T-helper 1 cell (primary cell): ENCODE results near the gene CCDC69.
"Not testable (repeated sequence)": the region's sequence is repeated elsewhere in the genome, so short reads cannot be mapped to it uniquely, and the experiment has no call there.

ENCODE experiments used
- DNase-seq, 5 donors: peaks; one replicate each; pipeline ENCODE4 v3.0.0-alpha.2; 2012 to 2020

CCDC69 gene

DNA sequence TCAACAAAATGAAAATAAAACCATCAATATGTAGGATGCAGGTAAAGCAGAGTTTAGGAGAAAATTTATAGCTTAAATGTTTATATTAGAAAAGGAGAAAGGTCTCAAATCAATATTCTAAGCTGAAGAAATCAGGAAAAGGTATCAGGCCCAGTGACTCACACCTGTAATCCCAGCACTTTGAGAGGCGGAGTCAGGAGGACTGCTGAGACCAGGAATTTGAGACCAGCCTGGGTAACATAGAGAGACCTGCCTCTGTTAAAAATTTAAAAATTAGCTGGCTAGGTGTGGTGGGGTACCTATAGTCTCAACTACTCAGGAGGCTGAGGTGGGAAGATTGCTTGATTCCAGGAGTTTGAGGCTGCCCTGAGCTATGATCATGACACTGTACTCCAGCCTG is 32.2 kb downstream of the CCDC69 start:
- DNase-seq, result no peak

DNA sequence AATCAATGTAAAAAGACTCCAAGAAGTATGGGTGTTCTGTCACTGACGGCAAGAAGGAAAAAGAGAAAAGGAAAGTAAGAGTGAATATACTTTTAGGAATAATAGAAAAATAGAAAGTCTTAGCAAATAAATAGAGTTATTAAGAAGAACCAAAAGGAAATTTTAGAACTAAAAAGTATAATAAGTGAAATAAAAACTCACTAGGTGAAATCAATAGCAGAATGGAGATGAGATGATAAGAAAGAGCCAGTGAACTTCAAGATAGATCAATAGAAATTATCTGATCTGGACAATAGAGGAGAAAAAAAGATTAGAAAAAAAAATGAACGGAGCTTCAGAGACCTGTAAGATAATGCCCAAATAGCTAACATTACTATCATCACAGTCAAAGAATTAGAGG is 34.7 kb downstream of the CCDC69 start:
- DNase-seq, result no peak

DNA sequence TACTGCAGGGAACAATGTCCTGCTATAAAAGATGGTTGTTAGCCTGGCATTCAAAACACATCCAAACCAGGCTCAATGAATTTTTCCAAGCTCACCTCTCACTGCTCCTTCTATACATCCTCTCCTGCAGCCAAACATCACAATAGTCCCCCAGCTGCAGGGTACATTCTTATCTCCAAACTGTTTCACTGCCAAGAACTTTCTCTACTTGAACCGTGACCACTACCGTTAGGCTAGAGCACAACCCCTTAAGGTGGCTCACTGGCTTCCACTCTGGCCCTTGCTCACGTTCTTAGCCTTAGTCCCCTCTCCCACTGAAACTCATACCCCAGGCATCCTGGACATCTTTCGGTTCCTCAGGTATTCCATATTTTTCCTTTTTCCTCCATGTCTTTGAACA is 37.4 kb downstream of the CCDC69 start:
- DNase-seq, result no peak

DNA sequence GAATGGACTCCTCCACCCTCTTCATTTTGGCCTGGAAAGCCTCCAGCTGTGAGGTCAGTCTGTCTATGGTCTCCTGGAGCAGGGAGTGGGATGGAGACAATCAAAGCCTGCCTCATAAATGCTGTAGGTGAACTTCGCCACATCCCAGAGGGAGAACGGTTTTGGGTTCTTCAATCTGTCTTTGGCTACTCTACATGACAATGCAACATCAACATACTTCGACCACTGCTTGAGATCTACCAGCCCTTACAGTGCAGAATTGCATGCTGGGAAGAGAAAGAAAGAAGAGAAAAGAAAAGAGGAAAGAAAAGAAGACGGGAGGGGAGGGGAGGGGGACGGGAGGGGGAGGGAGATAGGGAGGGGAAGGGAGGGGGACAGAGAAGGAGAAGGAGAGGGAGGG is 37.8 kb downstream of the CCDC69 start:
- DNase-seq, result no peak

DNA sequence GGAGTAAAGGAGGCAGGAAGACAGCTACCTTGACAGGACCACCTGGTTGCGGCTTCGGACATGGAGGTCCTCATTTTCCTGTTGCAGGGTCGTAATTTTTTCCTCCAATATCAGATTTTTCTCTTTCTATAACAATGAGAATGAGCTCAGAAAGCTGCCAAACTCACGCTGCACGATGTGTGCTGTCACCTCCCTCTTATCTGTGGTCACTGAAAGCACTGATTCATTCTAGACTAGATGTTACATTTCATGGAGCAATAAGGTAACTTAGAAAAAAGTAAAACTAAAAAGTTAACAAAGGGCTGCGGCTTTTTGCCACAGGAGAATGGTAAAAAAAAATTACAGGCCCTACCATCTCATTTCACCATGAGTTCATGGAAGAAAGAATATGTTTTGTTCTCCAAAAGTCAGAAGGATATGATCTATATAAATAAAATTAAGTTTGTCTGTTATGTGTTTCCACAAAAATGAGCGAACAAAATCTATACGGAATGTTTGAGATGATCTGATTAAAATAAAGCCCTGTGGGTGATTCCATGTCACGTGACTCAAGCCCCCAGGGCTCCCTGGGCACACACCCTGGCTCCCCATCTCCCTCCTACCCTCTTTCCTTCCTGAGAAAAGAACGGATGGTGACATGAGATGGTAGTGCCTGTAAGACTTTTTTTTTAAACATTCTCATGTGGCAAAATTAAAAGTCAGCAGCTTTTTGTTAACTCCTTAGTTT is 39.4 kb downstream of the CCDC69 start:
- DNase-seq, result no peak

DNA sequence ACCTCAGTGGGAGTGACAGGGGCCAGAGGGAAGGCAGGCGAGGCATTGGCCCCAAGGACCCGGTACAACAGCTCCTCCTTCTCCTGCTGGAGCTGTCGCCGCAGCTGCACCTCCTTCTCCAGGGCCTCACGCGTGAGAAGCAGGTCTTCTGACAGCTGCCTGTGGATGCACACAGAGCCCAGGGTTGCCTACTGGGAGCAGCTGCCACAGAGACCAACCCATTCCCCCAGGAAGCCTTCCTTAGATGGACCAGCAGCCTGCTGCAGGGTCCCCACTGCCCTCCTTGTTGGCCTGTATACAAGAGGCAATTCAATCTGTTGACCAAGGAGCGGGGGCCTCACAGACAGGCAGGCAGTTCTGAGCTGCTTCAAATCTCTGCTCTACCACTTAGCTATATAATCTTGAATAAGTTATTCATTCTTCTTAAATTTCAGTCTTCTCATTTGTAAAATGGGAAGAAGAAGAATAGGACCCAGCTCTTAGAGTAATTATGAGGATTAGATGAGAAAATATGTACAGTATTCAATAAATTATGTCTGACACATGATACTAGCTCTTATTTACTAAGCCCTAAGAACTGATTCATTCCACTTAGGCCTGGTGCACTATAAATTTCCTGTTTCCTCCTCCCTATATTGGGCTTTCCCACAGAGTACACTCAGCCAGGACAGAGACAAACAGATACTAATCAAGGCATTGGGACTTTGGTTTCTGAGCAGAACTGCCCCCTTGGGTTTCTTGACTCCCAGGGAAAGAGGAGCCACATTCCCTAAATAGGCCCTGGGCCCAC is 40.2 kb downstream of the CCDC69 start:
- no peak for DNase-seq

DNA sequence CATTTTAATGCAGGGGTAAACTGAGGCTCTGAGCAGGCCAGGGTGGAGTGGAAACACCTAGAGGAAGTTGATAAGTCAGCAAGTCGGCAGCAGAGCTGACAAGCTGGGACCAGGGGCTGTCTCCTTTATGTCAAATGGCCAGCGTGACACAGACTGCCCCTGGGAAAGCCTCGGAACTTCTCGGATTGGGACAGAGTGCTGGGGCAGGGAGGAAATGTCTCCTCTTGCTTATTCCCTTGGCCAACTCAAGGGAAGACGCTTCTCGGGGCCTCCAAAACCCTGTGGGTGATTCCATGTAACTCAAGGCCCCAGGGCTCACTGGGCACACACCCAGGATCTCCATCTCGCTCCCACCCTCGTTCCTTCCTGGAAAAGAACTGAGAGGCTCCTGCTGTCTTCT is 40.9 kb downstream of the CCDC69 start:
- no peak for DNase-seq

DNA sequence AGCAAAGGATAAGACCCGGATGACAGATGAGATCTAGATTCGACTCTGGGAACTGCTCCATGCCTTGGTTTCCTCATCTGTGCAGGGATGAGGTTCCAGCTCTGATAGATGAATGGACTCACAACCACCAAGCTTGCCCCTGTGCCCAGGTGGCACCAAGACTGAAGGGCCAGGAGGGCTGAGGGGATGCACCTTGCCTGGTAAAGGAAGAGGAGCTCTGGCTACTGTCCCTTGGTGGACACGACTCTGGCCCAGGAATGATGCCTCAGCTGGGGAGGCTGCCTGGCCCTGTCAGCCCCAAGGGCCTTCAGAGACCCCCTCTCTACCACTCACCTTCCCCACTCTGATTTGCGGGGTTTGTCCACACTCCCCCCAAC is 41.4 kb downstream of the CCDC69 start:
- no peak for DNase-seq

DNA sequence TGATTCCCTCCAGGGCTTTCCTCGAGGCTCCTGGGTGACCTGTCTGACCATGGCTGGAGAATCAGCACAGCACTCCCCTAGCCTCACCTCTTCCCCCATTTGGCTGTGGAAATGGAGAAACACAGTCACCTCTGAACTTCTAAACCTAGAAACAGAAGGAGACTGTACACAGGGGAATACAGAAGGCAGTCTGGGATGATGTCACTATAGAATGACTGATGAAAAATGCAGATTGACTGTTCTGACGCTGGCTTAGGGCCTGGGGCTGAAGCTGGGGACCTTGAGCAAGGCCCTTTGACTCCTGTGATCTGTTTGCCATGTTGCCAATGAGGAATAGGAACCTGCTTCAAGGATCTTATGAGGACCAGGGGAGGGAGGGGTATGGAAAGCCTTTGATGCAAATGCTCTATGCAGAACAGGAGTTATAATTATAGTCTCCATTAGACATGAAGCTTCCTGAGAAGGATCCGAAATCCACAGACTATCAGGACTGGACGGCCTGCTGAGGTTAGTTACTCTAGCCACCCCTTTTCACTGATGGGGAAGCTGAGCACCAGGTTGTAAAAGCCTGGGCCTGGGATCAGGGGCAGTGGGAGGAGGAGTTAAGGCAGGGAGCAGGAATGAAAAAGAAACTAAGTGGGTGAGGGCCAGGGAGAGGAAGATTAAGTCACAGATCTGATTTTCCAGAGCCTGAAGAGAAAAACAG is 41.9 kb downstream of the CCDC69 start:
- no peak for DNase-seq

DNA sequence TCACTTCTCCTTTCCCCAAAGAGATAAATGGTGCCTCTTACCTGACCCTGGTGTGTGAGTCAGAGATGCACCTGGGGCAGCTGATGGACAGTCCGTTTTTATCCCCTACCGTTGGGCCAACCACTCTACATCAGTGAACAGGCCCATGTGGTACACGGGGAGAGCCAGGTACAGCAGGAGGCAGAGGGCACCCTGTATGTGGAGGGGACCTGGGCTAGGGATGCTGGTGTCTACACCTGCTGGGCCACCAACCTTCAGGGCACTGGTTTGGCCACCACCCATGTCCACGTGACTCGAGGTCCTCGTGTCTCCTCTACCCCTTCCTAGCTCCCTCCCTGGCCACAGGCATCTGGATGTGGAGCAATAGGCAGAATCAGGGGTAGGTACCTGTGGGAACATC is 43.6 kb downstream of the CCDC69 start:
- no peak for DNase-seq

DNA sequence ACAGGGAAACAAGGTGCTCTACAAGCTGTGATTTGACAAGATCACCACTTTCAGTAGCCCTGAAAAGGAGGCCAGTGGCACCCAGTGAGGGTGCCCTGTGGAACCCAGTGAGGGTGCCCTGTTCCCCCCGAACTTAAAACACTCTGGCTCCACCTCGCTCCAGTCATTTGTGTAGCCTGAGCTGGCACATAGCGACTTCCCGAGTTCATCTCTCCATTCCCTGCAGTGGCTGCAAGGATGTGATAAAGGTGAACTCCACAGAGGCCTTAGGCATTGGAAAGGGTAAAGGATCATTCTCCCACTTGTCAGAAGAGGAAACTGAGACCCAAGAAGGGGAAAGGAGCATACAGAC is 44.4 kb downstream of the CCDC69 start:
- no peak for DNase-seq

DNA sequence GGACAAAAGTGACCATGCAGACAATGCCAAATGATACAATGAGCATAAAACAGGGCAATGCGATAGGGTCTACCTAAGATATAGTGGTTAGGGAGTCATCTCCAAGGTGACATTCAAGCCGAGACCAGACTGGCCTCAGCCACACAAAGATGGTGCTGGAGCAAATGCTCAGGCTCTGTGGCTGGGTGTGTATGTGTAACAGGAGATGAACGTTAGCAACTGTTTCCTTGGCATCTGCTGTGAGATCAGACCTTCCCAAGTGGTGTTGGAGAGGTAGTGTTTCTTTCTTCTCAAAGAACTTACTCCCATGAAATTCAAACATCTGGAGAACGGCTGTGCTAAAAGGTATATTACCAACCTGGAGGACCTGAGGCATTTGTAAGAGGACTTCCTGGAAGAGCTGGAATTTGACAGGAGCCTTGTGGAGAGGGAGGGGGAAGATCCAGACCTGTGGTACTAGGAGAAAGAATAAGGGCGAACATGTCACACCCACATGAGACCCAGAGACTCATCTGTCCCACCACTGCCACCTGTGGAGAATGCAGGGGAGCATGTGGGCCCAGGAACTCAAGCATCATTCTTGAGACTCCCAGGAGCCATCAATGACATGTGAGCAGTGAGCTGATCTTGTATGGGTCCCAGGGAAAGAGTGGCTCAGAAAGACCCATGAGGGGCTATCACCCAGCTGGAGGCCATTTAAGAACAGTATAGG is 45.0 kb downstream of the CCDC69 start:
- DNase-seq, result no peak

DNA sequence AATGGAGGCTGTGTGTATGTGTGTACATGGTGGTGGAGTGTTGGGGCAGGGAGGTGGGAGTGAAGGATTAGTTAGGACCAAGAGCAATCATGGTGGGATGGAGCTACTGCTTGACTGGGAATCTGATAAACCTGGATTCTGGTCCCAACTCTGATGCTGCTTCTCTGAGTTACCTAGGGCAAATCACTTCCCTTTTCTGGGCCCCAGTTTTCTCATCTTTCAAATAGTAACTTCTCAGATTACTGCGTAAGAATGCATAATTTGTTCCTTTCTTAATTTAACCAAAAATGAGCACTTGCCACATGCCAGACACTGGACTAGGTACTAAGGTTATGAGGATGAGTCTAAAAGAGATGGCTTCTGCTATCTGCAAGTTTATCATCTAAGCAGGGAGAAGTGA is 45.5 kb downstream of the CCDC69 start:
- no peak for DNase-seq

DNA sequence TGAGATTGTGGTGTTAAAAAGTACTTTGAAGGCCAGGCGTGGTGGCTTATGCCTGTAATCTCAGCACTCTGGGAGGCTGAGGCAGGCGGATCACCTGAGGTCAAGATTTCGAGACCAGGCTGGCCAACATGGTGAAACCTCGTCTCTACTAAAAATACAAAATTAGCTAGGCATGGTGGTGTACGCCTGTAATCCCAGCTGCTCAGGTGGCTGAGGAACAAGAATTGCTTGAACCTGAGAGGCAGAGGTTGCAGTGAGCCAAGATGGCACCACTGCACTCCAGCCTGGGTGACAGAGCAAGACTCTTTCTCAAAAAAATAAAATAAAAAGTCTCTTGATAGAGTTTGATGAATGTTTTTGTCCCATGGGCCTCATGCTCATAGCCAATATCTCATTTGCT is 47.6 kb downstream of the CCDC69 start:
- DNase-seq, result not testable (repeated sequence)

DNA sequence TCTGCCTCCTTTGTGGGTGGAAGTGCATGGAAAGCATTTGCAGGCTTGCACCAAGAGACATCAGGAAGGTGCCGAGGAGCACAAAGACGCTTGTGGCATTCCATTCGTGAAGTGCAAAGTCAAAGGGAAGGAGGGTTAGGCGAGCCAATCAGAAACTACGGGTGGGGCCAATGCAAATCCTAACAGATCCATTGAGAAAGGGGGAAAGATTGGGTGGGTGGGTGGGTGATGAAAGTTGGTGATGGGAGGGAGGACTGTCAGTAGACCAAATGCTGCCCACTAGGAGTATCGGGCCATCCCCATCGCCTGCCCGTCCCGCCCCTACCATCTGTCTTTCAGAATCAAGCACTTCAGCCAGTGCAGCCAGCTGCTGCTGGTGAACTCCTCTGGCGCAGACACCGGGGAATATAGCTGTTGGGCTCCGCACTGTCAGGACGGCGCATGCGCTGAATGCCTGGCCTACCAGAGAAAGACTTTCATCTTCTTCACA is 49.2 kb downstream of the CCDC69 start:
- no peak for DNase-seq

DNA sequence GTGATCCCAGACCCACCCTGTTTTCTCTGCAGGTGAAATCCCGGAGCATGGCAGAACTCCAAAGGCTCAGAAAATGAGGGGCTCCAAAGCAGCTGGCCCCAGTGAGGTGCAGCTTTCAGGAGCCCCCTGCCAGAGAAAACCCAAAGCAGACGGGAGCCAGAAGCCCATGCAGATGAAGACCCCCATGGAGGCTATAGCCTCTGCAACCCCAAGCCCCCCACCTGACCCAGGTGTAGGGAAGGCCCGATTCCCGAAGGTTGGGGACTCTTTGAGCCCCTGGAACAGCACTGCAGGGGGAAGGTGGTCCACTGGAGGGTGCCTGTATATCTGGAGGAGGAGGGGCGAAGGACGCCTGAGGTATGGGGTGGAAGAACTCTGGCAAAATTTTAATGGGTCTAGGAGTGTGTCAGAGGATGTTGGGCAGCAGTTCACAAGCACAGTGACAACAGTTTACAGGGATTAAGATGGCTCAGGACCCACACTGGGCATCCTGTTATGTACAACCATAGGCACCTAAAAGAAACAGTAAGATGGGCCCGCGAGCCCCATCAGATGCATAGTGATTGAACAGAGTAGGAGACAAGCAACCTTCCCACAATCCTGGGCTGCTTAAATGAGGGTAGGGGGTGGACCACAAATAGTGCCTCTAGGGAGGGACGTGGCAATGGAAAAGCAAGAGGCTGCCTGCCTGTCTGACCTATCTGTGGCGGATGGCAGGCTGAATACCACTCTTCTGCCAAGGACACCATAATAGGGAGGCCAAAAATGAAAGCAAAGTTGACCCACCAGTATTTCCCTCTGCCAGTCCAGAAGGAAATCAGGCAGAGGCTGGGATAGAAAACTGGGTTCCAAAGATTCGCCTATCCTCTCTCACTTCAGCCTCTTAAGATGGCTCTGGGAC is 49.9 kb downstream of the CCDC69 start:
- DNase-seq, result no peak

DNA sequence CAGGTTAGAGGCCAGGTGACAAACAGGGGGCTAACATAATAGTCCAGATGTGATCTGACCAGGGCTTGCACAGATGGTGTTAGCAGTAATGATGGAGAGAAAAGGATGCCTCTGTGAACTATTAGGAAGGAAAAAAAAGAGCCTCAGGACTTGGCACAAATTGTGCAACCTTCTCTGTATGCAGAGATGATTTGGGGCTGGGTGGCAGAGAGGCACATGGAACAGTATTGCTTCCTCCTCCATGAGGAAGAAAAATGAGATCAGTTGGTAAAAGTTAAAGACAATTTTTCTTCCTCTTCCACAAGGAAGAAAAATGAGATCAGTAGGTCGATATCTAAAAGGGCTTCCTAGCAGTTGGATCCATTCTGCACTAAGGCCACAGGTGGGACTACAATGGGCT is 52.4 kb downstream of the CCDC69 start:
- DNase-seq, result no peak

DNA sequence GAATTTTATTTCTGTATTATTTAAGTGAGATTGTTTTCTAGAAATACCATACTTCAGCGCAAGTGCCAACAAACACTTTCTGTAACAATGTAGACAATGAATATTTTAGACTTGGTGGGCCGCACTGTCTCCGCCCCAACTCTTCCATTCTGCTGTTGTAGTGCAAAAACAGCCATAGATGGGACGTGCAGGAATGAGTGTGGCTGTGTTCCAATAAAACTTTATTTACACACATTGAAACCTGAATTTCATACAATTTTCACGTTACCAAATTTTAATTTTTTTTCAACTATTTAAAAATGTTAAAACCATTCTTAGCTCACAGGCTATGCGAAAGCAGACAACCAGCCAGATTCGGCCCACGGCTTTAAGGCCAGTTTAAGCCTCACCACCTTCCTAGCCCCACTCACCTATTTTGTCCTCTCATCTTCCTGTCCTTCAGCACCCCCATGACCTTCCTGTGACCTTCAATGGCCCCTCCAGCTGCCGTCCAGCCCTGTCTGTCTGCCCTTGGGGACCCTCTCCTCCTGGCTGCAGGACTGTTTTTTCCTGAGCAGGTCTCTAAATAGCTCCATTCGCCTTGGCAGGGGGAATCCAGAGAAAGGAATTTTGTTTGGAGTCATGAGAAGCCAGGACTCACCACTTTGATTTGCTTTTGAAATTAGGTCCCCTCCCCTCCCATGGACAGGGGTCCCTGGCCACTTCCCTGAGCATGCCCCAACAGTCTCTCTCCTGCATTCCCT is 55.1 kb downstream of the CCDC69 start:
- no peak for DNase-seq

DNA sequence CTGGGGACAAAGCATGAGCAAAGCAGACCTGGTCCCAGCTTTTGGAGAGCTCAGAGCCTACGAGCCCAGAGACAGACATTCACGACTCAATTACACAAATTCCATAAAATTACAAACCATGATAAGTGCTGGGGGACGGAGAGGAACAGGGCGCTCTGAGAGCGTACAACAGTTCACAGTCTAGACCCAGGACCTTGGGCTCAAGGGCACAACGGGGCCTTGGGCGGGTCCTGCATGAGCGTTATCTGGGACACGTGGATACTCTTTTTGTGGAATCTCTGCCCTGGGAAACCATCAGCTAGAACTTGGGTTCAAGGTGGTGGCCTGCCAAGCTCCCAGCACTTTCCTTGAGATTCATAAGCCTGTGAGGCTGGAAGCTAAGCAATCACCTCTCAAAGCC is 56.9 kb downstream of the CCDC69 start:
- DNase-seq, result no peak

DNA sequence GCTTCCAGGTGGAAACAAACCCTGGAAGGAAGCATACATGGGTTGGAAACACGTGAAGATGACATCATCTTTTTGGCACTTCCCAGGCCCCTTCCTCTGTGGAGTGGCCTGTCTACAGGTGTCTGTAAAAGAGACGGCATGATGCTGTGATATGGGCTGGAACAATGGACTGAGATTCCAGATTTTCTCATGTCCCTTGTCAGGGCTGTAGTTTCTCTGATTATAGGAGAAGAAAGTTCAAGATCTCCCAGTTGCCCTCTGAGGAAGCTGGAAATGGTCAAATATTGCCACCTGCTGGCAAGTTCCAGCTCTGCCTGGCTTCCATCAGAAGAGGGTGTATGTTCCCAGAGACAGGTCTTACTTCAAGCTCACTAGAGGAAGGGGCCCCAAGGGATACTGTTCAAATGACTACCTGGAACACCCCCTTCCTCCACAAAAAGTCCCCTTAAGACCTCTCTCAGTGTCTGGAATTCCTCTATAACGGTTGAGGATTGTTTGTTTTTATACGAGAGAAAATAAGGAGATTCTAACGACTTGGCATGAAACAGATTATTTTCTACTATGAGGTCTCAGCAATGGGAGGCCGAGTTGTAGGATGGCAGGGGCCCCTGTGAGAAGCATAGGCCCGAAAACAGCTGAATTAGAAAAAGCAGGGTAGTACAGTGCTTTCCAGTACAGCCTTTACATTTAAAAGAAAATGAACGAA is 59.1 kb downstream of the CCDC69 start:
- DNase-seq, result peak; percentile 37 to 78 (median 65)

DNA sequence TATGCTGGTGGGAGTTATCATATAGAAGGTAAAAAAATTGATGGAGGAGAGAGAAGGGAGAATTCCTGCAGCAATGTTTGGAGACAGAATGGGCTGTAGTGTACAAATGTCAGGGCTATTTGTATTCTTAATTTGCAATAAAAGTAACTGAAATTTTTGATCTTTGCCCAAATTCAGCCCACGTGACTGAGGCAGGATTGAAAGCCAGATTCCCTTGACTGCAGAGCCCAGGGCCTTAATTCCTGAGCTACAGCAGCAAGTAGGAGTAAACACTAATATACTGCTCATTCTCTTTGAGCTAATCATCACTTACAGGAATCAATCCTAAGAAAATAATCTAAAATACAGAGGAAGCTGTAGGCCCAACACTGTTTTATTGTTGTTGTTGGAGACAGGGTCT is 61.1 kb downstream of the CCDC69 start:
- DNase-seq, result no peak
